ENCODE measurements around the gene CSNK1A1.

DNA sequence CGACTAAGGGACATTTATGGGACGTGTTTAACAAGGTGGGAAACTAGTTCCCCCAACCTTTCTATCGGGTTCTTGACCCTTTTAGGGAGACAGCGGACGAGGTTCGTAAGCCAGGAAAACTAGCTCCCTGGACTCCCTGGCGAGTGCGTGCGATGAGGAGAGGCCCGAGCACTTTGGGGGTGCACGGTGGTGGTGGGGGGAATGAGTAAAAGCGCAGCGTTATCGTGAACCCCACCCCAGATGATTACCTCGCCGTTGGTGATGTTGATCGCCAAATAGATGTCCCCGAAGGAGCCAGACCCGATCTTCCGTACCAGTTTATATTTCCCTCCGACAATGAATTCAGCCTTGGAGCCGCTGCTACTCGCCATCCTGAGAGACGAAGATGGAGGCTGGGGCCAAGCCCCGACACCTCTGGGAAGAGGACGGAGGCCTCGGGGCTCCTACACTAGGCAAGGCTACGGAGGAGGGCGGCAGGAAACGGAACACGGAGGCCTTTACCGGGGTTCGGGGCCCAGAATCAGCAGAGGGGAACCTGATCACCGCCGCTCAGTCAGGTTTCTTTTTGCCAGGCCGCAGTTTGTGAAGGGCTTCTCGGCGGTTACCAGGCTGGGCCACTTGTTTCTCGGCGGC, 529 bp downstream of the CSNK1A1 start:
- TF ChIP-seq EP300 (IDR thresholded peaks at IDR 0.05) (no peak), POLR2AphosphoS5 (IDR thresholded peaks at IDR 0.05) (no peak), POLR2A (IDR thresholded peaks at IDR 0.05) (no peak)
- TF ChIP-seq, protein P1, sequence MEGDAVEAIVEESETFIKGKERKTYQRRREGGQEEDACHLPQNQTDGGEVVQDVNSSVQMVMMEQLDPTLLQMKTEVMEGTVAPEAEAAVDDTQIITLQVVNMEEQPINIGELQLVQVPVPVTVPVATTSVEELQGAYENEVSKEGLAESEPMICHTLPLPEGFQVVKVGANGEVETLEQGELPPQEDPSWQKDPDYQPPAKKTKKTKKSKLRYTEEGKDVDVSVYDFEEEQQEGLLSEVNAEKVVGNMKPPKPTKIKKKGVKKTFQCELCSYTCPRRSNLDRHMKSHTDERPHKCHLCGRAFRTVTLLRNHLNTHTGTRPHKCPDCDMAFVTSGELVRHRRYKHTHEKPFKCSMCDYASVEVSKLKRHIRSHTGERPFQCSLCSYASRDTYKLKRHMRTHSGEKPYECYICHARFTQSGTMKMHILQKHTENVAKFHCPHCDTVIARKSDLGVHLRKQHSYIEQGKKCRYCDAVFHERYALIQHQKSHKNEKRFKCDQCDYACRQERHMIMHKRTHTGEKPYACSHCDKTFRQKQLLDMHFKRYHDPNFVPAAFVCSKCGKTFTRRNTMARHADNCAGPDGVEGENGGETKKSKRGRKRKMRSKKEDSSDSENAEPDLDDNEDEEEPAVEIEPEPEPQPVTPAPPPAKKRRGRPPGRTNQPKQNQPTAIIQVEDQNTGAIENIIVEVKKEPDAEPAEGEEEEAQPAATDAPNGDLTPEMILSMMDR (IDR thresholded peaks at IDR 0.05): no peak

Data from gastroesophageal sphincter (tissue), 3 donors.